K562 (cell line): ENCODE data around the gene LYRM1. TPM values are rescaled to one million over a fixed set of nuclear protein-coding genes. Genes with fewer than 3 reads are reported as not detected.

Source experiments
- ATAC-seq: fragments of 200-7000 bp; cut with Tn5 transposase; 3 replicates; pipeline ENCODE4 v1.9.1; 2020; ENCODE audit warnings: moderate library complexity
- BruUV-seq: library from RNA; stranded (reverse); fragments of 400-500 nt; replicated peaks from 2 replicates; lab custom pipeline; 2021; lab: Mats Ljungman, UMichigan
- CTCF ChIA-PET: fragments of 300-600 bp; formaldehyde crosslinking; extraction: SDS; loops from one replicate; lab custom pipeline; 2021; ENCODE audit warnings: low intra/inter-chr PET ratio; lab: Yijun Ruan, JAX
- POLR2A ChIA-PET: fragments of 300-600, 350-650 bp; sonication (Branson Sonifier 250); formaldehyde crosslinking; extraction: SDS; loops from one replicate; lab custom pipeline; 2021; ENCODE audit warnings: antibody characterized with exemption, inconsistent platforms; lab: Yijun Ruan, JAX
- DNase-seq, 4 experiments: peaks; one replicate each; pipeline versions ENCODE4 v3.0.0 to v3.0.0-alpha.2; 2011 to 2018; ENCODE audit warnings: low spot score in 3 of 4, mixed read lengths in 3 of 4; ENCODE audit errors: extremely low read depth in 1 of 4
- FAIRE-seq: peaks from 2 replicates; lab custom pipeline; 2011; peaks lifted over from hg19 to GRCh38; lab: Jason Lieb, UNC
- H2AFZ ChIP-seq: 2 replicates; pipeline ENCODE4 v1.6.0; 2011; ENCODE audit warnings: low read depth, low read length, control low read depth, inconsistent platforms
- H3K27ac ChIP-seq: fragments of 200-600 bp; 3 replicates; pipeline ENCODE4 v1.8.0; 2011; ENCODE audit warnings: low read depth, mild to moderate bottlenecking, control low read depth, inconsistent platforms, low read length, moderate library complexity, mixed read lengths; ENCODE audit errors: extremely low read depth
- H3K27me3 ChIP-seq, 2 experiments: fragments of 300-600 bp in 1 of 2; 2 replicates in 1 of 2; 3 replicates in 1 of 2; pipeline versions ENCODE4 v1.6.0 to v1.8.0; 2011; ENCODE audit warnings: inconsistent platforms in 2 of 2, low read length in 2 of 2, mild to moderate bottlenecking in 1 of 2, mixed read lengths in 1 of 2, moderate library complexity in 1 of 2; ENCODE audit not compliant: control insufficient read depth in 2 of 2, insufficient read depth in 2 of 2
- H3K36me3 ChIP-seq: fragments of 300-600 bp; 3 replicates; pipeline ENCODE4 v1.8.0; 2011; ENCODE audit warnings: mild to moderate bottlenecking, low read length, inconsistent platforms; ENCODE audit not compliant: control insufficient read depth, insufficient read depth
- H3K4me1 ChIP-seq, 2 experiments: fragments of 200-600 bp in 1 of 2; replicated peaks in 1 of 2; 2 replicates in 1 of 2; 3 replicates in 1 of 2; pipeline versions ENCODE4 v1.5.1 to v1.8.0; 2011; ENCODE audit warnings: inconsistent platforms in 2 of 2, low read length in 2 of 2, mild to moderate bottlenecking in 1 of 2, mixed read lengths in 1 of 2, moderate library complexity in 1 of 2; ENCODE audit not compliant: control insufficient read depth in 2 of 2, insufficient read depth in 2 of 2
- H3K4me2 ChIP-seq: 2 replicates; pipeline ENCODE4 v1.6.1; 2011; ENCODE audit warnings: low read length, control low read depth, inconsistent platforms, mixed read lengths; ENCODE audit not compliant: insufficient read depth
- H3K4me3 ChIP-seq: fragments of 200-600 bp; sonication (generic), shearing (Covaris generic); 2 replicates; pipeline ENCODE4 v1.5.1; 2016; ENCODE audit warnings: control low read depth, inconsistent platforms
- H3K79me2 ChIP-seq: fragments of 200-600 bp; 3 replicates; pipeline ENCODE4 v1.8.0; 2011; ENCODE audit warnings: low read length, inconsistent platforms; ENCODE audit not compliant: control insufficient read depth, insufficient read depth
- H3K9ac ChIP-seq, 2 experiments: 2 replicates each; pipeline versions ENCODE4 v1.6.0 to v1.6.1; 2011; ENCODE audit warnings: low read depth in 2 of 2, low read length in 2 of 2, control low read depth in 1 of 2, inconsistent platforms in 1 of 2, mild to moderate bottlenecking in 1 of 2, mixed read lengths in 1 of 2; ENCODE audit not compliant: insufficient read depth in 1 of 2
- H3K9me1 ChIP-seq: one replicate; pipeline ENCODE4 v1.6.0; 2011; ENCODE audit warnings: inconsistent platforms, mild to moderate bottlenecking, low read length, moderate library complexity; ENCODE audit not compliant: control insufficient read depth, insufficient read depth
- H3K9me3 ChIP-seq: replicated peaks from 2 replicates; pipeline ENCODE4 v1.5.1; 2011; ENCODE audit warnings: low read depth, low read length, inconsistent platforms; ENCODE audit not compliant: control insufficient read depth, insufficient read depth
- H4K20me1 ChIP-seq: replicated peaks from 2 replicates; pipeline ENCODE4 v1.6.1; 2011; ENCODE audit warnings: low read length, inconsistent platforms, mixed read lengths; ENCODE audit not compliant: control insufficient read depth, insufficient read depth
- ARNT ChIP-seq, 2 experiments: fragments of 450-650 bp; IDR thresholded peaks; 2 replicates each; pipeline ENCODE4 v1.6.1; 2016; ENCODE audit warnings: mild to moderate bottlenecking in 1 of 2
- BCOR ChIP-seq: fragments of 450-650 bp; IDR thresholded peaks from 2 replicates; pipeline ENCODE4 v1.6.1; 2016
- BRD4 ChIP-seq: fragments of 200-600 bp; sonication (generic); IDR thresholded peaks from 2 replicates; pipeline ENCODE4 v1.6.1; 2017; ENCODE audit warnings: inconsistent platforms
- COPS2 ChIP-seq: fragments of 450-650 bp; conservative IDR thresholded peaks from 2 replicates; pipeline ENCODE4 v1.6.1; 2016; ENCODE audit warnings: mild to moderate bottlenecking, moderate library complexity
- EHMT2 ChIP-seq: fragments of 450-650 bp; IDR thresholded peaks from 2 replicates; pipeline ENCODE4 v1.6.1; 2018; ENCODE audit warnings: antibody characterized with exemption
- HLTF ChIP-seq: fragments of 450-650 bp; IDR thresholded peaks from 2 replicates; pipeline ENCODE4 v1.6.1; 2016
- HNRNPK ChIP-seq: fragments of 200-400 bp; formaldehyde crosslinking; IDR thresholded peaks from one replicate; pipeline ENCODE4 v1.6.1; 2018; ENCODE audit warnings: mild to moderate bottlenecking, low read depth, low read length; ENCODE audit not compliant: poor library complexity, severe bottlenecking
- JUN ChIP-seq, 2 experiments: sonication (generic) in 1 of 2; formaldehyde crosslinking in 1 of 2; IDR thresholded peaks; 2 replicates each; pipeline versions ENCODE4 v1.6.1 to v1.8.0; 2012 to 2022; ENCODE audit warnings: borderline replicate concordance in 2 of 2, mild to moderate bottlenecking in 2 of 2, improper control_type of control experiment in 1 of 2, low read depth in 1 of 2, low read length in 1 of 2, missing genetic modification reagents in 1 of 2
- KDM1A ChIP-seq, 2 experiments: fragments of 450-650 bp; IDR thresholded peaks; 2 replicates each; pipeline ENCODE4 v1.6.1; 2016; ENCODE audit warnings: mild to moderate bottlenecking in 2 of 2
- MTF1 ChIP-seq: fragments of 250-450 bp; sonication (Bioruptor Pico); IDR thresholded peaks from 2 replicates; pipeline ENCODE4 v1.9.0; 2021; ENCODE audit warnings: moderate library complexity, mild to moderate bottlenecking, inconsistent platforms, borderline replicate concordance
- MXD1 ChIP-seq: fragments of 250-450 bp; sonication (Bioruptor Pico); IDR thresholded peaks from 2 replicates; pipeline ENCODE4 v1.8.0; 2021; ENCODE audit warnings: borderline replicate concordance, mild to moderate bottlenecking, moderate library complexity; ENCODE audit not compliant: poor library complexity, severe bottlenecking
- NCOA1 ChIP-seq: fragments of 450-650 bp; IDR thresholded peaks from 2 replicates; pipeline ENCODE4 v1.6.1; 2016; ENCODE audit warnings: low read depth
- POLR2AphosphoS5 ChIP-seq: IDR thresholded peaks from 2 replicates; pipeline ENCODE4 v1.6.1; 2011; ENCODE audit warnings: mild to moderate bottlenecking, low read depth, low read length, moderate library complexity; ENCODE audit not compliant: control insufficient read depth, insufficient read depth
- TCF7L2 ChIP-seq: fragments of 150-350 bp; IDR thresholded peaks from 2 replicates; pipeline ENCODE4 v1.6.1; 2016; ENCODE audit warnings: low read depth, mild to moderate bottlenecking, low read length, moderate library complexity
- USF2 ChIP-seq: sonication (generic); formaldehyde crosslinking; IDR thresholded peaks from 2 replicates; pipeline ENCODE4 v1.5.0; 2020; ENCODE audit warnings: missing genetic modification reagents
- ZNF12 ChIP-seq: sonication (generic); formaldehyde crosslinking; IDR thresholded peaks from 2 replicates; pipeline ENCODE4 v1.4.0; 2020; ENCODE audit warnings: mild to moderate bottlenecking, missing genetic modification reagents
- ZNF143 ChIP-seq: sonication (generic); formaldehyde crosslinking; IDR thresholded peaks from 2 replicates; pipeline ENCODE4 v1.9.0; 2022; ENCODE audit warnings: mild to moderate bottlenecking, missing genetic modification reagents
- ZNF668 ChIP-seq: fragments of 250-450 bp; sonication (Bioruptor Pico); IDR thresholded peaks from 2 replicates; pipeline ENCODE4 v1.8.0; 2022; ENCODE audit warnings: mild to moderate bottlenecking, inconsistent platforms
- ZNF695 ChIP-seq: fragments of 450-650 bp; formaldehyde crosslinking; IDR thresholded peaks from 2 replicates; pipeline ENCODE4 v1.4.0; 2020; ENCODE audit warnings: mild to moderate bottlenecking, moderate library complexity
- WGBS: fragments of 100-300 bp; shearing (Covaris generic); methylation state at CpG from one replicate; pipeline ENCODE4 v1.1.6; 2016; ENCODE audit warnings: low coverage, mixed read lengths; ENCODE audit not compliant: insufficient coverage; ENCODE audit errors: missing lambda C conversion rate; 5-methylcytosine and 5-hydroxymethylcytosine counted together
- in situ Hi-C: fragments of 300-500 bp; cut with MboI; formaldehyde crosslinking; loops from 4 replicates; pipeline ENCODE4 v1.15.0; 2018; ENCODE audit warnings: inconsistent platforms, mixed read lengths
- intact Hi-C: fragments of 100-400 bp; cut with micrococcal nuclease; formaldehyde crosslinking; loops from 2 replicates; pipeline ENCODE4 v1.14.2; 2022
- polyA plus RNA-seq, 8 experiments: library from polyadenylated mRNA; depleted of rRNA in 4 of 8; stranded (reverse) in 5 of 8; unstranded in 3 of 8; fragments of >200 nt; fragmentation: Nextera tagmentation in 2 of 8; fragmentation: Illumina TruSeq in 1 of 8; extraction: Ambion mirVana in 2 of 8; extraction: Trizol in 1 of 8; gene quantifications; 2 replicates each; pipeline versions ENCODE4 v1.2.1 to v1.2.3, GENCODE V29; 2011 to 2014; ENCODE audit warnings: inconsistent platforms in 1 of 8, missing spikeins in 1 of 8
- total RNA-seq, 7 experiments: library from RNA; depleted of rRNA in 6 of 7; stranded (reverse); fragments of >200 nt in 6 of 7; fragmentation: Illumina TruSeq in 2 of 7; extraction: Trizol in 2 of 7; gene quantifications; 2 replicates each; pipeline versions ENCODE4 v1.2.1 to v1.2.3, GENCODE V29; 2011 to 2021; ENCODE audit warnings: low replicate concordance in 1 of 7
- TF ChIP-seq, protein P1 (sequence below), 2 experiments: fragments of 450-650 bp; IDR thresholded peaks; 2 replicates each; pipeline ENCODE4 v1.6.1; 2016
- TF ChIP-seq, protein P2 (sequence below): fragments of 450-650 bp; IDR thresholded peaks from 2 replicates; pipeline ENCODE4 v1.6.1; 2016; ENCODE audit warnings: antibody characterized with exemption

LYRM1 gene
- total and polyA plus RNA-seq, 9 of the 15 experiments (the other 6 are each of a cell fraction or from before 2014, with no cell fraction given), result 17.5 to 44.1 (median 32.7) TPM

DNA sequence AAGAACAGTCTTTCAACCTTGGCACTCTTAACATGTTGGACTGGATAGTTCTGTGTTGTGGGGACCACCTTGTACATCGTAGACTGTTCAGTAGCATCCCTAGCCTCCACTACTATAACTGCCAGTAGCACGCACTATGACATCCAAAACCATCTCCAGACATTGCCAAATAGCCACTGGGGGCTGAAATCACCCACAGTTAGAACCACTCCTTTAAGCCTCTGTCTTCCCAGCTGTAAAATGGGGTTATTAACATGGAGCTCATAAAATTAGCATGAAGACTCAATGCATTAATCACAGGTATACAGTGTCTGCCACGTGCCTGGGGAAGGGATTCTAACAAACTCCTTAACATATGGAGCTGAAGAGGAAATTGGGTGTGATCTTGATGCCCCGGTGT lies 49.7 kb downstream of the LYRM1 start:
- in situ Hi-C loops (loop anchor here (5.0 kb wide), 1 partner anchor 93 kb away; no protein-coding TSS in a partner anchor), intact Hi-C loops (no loop called here)
- H3K27me3 ChIP-seq, result peaks cover 0 to 8% of the 10 kb centered on the region in 2 experiments; a peak in 1 of 5 replicates
- BruUV-seq, result no TSS peak
- DNase-seq, result no peak
- H2AFZ ChIP-seq, result no peak overlapping the region
- H3K9me3 ChIP-seq, result no peaks in the 10 kb centered on the region
- ChIA-PET POLR2A (interaction anchor here (0.6 kb wide), 1 partner anchor 138 kb away, joined by 3 read pairs; no protein-coding TSS in a partner anchor), CTCF (no interaction called here)
- no peak overlapping the region for H3K4me2 ChIP-seq
- H3K9me1 ChIP-seq, result no peaks in the 10 kb centered on the region
- H3K27ac ChIP-seq, result no peak overlapping the region
- no peak for ATAC-seq
- no peaks in the 10 kb centered on the region for H3K79me2 ChIP-seq
- no peak overlapping the region for H3K4me3 ChIP-seq
- WGBS, result 52% methylated on average over 4 of the region's 4 CpGs
- no peaks in the 10 kb centered on the region for H3K36me3 ChIP-seq
- H3K4me1 ChIP-seq, result peaks cover 11 to 20% of the 10 kb centered on the region in 2 experiments; a peak in 4 of 5 replicates
- H3K9ac ChIP-seq, result no peak overlapping the region
- no peak for FAIRE-seq
- H4K20me1 ChIP-seq, result no peaks in the 10 kb centered on the region
- no peak for TF ChIP-seq ARNT (IDR thresholded peaks at IDR 0.05)
- no peak for TF ChIP-seq EHMT2
- no peak for TF ChIP-seq COPS2
- TF ChIP-seq ZNF695, result no peak
- TF ChIP-seq ZNF143, result no peak
- TF ChIP-seq HLTF, result no peak
- TF ChIP-seq POLR2AphosphoS5, result no peak
- no peak for TF ChIP-seq HNRNPK
- no peak for TF ChIP-seq USF2 (CRISPR knock-in tag)
- no peak for TF ChIP-seq ZNF668 (CRISPR knock-in tag)
- TF ChIP-seq NCOA1, result no peak
- TF ChIP-seq JUN (IDR thresholded peaks at IDR 0.05; ENCODE audit: borderline replicate concordance, low read depth, low read length), result no peak
- TF ChIP-seq JUN (CRISPR knock-in tag; IDR thresholded peaks at IDR 0.05; ENCODE audit: borderline replicate concordance), result no peak
- TF ChIP-seq, protein P1, sequence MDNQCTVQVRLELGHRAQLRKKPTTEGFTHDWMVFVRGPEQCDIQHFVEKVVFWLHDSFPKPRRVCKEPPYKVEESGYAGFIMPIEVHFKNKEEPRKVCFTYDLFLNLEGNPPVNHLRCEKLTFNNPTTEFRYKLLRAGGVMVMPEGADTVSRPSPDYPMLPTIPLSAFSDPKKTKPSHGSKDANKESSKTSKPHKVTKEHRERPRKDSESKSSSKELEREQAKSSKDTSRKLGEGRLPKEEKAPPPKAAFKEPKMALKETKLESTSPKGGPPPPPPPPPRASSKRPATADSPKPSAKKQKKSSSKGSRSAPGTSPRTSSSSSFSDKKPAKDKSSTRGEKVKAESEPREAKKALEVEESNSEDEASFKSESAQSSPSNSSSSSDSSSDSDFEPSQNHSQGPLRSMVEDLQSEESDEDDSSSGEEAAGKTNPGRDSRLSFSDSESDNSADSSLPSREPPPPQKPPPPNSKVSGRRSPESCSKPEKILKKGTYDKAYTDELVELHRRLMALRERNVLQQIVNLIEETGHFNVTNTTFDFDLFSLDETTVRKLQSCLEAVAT (IDR thresholded peaks at IDR 0.05), result no peak
- TF ChIP-seq MTF1, result no peak
- TF ChIP-seq KDM1A (IDR thresholded peaks at IDR 0.05), result peak; percentile 7 to 69; a peak in 2 of 4 replicates
- TF ChIP-seq BRD4, result no peak
- TF ChIP-seq, protein P2, sequence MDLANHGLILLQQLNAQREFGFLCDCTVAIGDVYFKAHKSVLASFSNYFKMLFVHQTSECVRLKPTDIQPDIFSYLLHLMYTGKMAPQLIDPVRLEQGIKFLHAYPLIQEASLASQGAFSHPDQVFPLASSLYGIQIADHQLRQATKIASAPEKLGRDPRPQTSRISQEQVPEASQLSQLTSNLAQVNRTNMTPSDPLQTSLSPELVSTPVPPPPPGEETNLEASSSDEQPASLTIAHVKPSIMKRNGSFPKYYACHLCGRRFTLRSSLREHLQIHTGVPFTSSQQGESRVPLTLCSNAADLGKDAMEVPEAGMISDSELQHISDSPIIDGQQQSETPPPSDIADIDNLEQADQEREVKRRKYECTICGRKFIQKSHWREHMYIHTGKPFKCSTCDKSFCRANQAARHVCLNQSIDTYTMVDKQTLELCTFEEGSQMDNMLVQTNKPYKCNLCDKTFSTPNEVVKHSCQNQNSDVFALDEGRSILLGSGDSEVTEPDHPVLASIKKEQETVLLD, result no peak
- no peak for TF ChIP-seq TCF7L2
- TF ChIP-seq BCOR, result peak; percentile 84
- no peak for TF ChIP-seq ZNF12
- TF ChIP-seq MXD1 (CRISPR knock-in tag), result no peak
